ENCODE measurements around the gene PYY.
A peak's percentile ranks its signal among the peaks of the same experiment; 100 is the strongest.
"Not testable (repeated sequence)": the region's sequence is repeated elsewhere in the genome, so short reads cannot be mapped to it uniquely, and the experiment has no call there.

Gene PYY

DNA sequence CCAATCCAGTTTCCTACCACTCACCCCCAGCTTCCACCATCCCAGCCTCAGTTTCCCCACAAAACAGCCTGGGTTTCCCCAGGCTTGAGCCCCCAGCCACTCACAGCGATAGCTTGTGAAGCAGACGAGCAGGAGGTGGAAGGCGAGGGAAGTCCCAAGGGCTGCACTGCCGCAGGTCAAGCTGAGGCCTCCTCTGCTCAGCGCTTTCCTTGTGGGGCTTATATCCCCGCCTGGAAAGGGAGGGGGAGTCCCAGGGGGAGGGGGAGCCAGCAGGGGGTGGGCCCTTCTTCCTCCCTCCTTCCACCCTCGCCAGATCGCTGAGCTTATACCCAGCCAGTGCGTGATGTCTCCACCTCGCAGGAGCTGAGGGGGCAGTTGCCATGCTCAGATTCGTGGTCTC, at the start of gene PYY:
PYY (minus strand) TSS at position 195 of the 400 bp plus-strand sequence. CDS start 457 bp downstream, outside the sequence.
- no peak for DNase-seq

DNA sequence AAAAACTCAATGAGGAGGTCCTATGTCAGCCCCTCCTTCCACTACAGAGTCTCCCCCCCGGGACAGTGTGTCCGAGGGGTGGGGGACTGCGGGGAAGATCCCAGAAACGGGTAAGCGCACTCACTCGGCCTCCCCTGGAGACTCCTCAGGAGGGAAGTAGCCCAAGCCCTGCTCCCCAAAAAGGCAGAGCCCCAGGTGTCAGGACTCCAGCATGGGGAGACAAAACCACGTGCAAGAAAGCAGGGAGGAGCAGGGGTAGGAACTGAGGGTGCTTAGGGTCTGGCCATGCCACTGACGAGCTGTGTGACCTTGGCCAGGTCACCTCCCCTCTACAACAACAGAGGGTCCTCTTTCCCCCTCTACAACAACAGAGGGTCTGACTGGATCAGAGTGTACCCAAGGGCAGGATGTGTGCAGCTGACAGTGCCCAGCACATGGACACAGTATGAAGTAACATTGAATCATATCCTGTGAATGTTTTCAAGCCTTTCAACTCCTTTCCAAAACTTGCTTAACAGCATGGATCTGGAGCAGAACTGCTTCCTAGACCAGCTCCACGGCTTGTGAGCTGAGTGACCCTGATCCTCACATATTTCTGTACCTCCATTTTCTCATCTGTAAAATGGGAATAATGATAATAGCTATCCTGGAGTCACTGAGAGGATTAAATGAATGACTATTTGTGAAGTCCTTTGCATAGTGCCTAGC, 48.6 kb upstream of the PYY start:
- no peak for DNase-seq

DNA sequence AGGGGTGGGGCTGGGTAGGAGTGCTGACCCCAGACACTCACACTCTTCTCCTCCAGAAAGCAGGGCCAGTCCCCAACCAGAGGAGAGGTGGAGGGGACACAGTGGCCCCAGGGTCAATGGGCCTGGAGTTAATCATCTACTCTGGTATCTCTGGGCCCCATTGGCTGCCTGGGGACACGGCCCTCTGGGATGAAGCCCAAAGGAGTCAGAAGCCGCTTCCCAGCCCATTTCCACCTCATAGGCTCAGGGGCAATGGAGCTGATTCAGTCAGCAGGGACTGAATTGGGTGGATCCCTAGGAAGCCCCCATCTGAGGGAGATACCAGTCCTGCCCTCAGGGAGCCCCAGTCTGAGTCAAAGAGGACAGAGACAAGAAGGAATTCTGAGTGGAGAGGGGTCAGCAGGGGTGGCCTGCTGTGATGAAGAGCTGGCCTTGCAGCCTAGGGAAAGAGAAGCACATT, 47.8 kb upstream of the PYY start:
- DNase-seq: no peak

DNA sequence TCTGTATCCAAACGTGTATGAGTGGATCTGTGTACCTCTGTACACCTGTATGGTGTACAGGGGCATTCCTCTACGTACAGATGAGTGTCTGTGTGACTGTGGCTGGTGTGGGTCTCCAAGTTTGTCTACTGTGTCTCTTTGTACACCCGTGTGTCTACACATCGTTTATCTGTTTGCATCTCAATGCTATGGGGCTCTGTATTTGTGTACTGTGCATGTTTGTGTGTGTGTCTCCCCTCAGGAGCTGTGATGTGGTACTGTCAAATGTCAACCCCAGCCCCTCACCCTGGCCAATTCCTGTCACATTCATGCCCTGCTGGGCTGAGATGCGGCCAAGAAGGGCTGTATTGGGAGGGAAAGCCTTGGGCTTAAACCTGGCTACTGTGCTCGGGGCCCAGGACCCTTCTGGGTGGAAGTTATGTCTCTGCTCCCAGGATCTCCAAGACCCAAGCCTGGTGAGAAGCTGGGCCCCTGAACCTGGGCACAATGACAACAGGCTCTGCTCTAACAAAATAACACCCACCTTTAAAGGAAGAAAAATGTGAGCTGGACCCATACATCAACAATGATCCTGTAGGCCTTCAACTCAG, 47.2 kb upstream of the PYY start:
- DNase-seq: no peak

DNA sequence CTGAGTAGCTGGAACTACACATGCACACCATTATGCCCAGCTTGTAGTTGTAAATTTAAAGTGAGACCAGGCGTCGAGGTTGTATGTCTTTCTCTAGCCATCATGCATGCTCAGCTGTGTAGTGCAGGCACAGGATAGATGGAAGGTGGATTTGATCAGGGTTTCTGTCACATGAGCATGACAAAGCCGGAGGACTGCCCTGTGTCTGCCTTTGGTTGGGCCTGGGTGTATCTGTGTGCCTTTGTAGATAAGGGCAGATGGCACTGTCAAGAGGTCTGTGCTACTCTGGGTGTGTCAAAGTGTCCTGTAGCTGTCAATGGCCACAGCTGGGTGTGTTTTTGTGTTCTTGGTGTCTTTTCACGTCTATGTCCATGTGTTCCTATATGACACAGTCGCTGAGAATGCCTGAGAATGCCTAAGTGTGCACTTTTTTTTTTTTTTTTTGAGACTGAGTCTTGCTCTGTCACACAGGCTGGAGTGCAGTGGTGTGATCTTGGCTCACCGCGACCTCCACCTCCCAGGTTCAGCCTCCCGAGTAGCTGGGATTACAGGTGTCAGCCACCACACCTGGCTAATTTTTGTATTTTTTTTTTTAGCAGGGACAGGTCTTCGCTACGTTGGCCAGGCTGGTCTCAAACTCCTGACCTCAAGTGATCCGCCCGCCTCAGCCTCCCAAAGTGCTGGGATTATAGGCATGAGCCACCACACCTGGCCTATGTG, 46.6 kb upstream of the PYY start:
- no peak for DNase-seq

DNA sequence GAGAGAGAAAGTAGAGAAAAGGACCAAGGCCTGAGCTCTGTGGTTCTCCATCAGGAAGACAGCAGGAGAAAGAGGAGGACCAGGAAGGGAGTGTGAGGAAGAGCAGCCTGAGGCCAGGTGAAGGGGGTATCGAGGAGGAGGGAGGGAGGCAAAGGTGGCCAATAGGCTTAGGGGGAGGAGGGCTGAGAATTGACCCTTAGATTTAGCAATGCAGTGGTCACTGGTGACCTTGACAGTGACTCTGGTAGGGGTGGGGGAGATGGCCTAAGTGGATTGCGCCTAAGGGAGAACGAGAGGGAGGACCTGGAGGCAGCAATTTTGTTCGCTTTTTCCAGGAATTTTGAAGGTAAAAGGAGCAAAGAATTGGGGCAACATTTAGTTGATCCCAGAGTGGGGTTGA, 45.3 kb upstream of the PYY start:
- DNase-seq: no peak

DNA sequence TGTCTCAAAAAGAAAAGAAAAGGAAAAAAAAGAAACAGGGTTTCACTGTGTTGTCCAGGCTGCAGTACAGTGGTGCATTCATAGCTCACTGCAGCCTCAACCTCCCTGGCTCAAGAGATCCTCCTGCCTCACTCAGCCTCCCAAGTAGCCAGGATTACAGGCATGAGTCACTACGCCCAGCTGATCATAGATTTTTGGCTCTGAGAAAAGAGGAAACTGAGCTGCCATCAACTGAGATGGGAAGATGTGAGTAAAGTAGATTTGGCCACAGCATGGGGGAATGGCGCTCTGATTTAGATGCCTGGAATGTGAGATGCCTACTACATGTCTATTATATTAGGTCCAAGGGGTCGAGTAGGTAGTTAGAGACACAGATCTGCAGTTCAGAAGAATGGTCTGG, 44.8 kb upstream of the PYY start:
- no peak for DNase-seq

DNA sequence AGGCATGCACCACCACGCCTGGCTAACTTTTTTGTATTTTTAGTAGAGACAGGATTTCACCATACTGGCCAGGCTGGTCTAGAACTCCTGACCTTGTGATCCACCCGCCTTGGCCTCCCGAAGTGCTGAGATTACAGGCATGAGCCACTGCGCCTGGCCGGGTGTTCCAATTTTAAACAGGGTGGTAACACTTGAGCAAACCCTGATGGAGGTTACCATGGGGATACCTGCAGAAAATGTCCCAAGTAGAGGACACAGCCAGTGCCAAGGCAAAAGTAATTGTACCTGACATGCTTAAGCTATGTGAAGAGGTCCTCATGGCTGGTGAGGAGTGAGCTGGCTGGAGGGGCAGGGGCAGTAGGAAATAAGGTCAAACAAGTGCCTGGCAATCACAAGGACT, 43.4 kb upstream of the PYY start:
- not testable (repeated sequence) for DNase-seq

DNA sequence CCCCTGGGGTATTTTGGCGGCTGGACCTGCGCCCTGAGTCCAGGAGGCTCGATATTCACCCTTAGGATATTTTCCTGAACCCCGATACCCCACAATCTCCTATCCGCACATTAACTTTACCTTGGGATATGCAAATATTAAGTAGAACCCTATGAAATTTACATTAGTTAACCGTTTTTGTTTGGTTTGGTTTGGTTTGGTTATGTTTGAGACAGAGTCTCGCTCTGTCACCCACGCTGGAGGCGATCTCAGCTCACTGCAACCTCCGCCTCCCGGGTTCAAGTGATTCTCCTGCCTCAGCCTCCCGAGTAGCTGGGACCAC, 41.4 kb upstream of the PYY start:
- DNase-seq: no peak

DNA sequence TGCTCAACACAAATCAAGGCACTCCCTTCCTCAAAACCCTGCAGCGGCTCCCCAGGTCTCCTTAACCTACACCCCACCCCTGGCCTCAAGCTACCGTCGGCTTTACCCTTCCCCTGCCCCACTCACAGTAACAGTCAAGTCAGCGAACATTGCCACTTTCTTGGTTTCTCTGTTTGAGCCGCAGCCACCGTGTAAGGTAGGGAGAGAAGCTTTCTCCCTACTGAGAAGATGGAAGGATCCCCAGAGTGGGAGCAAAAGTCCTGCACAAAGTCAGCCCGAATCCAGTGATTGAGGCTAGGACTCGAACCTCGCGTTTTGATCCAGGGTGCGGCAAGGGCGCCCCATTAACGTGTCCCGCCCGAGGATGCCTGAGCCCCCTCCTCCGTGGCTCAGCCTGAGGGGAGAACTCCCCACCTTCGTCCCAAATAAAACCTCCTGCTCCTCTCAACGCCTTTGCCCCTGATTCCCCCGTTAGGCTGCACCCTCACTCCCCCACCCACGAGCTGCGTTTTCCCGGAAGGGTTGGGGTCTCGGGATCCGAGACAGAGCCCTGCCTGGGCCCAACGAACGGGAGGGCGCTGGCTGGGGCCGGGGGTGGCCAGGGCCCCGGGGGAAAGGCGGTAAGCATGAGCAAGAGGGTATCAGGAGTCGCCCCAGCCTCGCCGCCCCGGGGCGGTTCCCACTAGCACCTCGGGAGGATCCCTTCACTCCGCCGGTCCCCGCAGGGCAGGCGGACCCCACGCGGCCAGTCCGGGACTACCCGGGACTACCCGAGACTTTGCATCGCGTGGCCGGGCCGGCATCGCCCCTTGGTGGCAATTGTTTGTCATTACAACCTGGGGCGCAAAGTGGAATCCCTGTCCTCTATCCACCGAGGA, 40.8 kb upstream of the PYY start:
- peak; percentile 60 for DNase-seq

DNA sequence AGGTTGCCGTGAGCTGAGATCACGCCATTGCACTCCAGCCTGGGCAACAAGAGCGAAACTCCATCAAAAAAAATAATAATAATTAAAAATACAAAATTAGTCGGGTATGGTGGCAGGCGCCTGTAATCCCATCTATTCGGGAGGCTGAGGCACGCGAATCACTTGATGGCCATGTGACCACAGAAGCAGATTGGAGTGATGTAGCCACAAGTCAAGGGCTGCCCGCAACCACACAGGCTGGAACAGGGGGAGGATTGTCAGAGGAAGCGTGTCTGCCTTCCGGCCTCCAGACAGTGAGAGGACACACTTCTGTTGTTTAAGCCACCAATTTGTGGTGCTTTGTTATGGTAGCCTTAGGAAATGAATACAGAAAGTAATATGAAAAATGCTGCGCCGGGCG, 38.9 kb upstream of the PYY start:
- DNase-seq: no peak

DNA sequence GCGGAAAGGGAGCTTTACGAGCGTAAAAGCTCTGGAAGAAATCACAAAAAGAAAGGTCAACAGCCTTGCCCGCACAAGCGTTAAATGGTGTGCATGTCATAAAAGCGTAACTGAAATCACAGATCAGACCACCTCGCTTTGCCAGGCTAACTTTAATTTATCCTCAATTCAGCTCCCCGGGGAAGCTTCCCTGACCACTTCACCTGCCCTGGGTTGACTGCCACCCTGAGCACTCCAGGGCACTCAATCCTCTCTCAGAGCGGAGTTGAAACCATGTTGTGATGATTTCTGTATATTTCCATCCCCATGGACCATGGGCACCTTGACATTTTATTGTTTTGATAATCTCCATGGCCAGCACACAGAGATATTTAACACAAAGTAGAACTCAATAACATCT, 34.6 kb upstream of the PYY start:
- DNase-seq: no peak

DNA sequence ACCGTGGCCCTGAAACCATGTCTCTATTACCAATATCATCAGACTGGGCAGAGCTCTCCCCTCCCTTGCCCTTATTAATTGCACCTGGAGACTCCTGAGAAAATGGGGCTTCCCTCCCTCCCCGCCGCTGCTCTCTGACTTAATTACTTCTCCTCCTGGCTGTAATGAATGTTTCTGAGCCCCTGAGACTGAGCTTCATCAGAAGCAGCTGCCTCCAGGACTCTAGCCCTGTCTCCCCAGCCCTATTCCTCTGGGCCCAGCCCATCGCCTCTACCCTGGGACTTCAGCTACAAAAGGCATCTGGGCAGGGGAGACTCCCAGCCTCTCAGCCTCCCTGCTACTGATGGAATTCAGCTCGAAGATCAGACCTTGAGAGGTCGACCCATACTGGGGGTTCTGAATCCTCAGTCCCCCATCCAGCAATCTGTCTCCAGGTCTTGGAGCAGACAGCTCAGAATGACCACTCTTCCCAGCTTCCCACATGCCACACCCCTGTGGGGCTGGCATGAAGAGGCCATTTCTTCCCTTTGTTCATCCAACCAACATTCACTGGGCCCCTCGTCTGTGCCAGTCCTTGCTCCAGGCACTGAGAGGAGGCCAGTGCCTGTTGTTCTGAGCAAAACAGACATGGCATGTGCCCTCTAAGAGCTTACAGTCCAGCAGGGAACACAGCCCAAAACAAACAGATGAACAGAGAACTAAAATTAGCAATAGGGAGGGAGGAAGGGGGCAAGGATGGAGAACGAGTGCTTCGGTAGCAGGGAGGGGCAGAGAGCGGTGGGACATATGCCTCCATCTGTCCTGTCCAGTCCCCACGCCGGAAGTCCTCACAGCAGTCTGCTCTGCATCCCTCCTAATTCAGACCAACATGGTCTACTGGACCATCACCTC, 33.6 kb upstream of the PYY start:
- no peak for DNase-seq

DNA sequence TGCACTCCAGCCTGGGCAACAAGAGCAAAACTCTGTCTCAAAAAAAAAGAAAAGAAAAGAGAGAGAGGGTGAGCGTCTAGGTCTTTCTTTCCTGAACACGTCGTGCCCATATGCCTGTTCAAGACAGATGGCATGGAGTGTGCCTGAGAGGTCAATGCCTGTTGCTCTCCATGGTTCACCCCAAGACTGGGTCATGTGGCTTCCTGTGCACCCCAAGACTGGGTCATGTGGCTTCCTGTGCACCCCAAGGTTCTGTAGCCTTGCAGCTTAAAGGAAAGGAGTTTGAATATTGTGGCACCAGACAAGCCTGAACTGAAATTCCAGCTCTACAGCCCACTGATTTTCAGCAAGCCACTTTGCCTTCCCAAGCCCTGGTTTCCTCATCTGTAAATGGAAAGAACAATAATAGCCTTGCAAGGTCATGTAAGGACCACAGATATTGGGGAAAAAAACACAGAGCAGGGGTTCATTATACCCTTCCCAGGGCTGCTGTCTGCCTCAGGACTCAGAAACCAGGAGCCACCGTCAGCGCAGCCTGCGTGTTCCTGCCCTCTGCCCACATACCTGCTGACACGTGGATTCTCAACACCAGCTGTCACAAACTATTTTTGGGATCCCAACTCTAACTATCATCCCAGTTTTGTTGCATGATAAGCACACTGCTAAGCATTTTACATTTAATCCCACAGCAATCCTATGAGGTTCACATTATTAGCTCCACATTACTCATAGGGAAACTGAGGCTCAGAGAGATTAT, 32.7 kb upstream of the PYY start:
- no peak for DNase-seq

DNA sequence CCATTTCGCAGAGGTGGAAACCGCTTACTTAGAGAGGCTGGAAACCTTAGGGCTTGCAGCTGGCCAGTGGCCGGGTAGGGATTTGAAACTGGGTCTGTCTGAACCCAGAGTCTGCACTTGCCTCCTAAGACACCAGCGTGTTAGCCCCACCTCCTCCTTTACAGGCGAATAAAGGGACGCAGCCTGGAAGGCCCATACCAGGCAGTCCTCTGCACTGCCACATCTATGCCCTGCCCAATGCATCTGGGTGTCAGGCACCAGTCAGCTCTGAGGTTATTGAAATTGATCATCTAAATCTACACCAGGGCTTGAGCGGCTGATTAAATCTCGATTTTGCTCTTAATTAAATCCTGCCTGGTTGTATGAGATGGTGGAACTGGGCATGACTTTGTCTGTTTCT, 30.8 kb upstream of the PYY start:
- no peak for DNase-seq

DNA sequence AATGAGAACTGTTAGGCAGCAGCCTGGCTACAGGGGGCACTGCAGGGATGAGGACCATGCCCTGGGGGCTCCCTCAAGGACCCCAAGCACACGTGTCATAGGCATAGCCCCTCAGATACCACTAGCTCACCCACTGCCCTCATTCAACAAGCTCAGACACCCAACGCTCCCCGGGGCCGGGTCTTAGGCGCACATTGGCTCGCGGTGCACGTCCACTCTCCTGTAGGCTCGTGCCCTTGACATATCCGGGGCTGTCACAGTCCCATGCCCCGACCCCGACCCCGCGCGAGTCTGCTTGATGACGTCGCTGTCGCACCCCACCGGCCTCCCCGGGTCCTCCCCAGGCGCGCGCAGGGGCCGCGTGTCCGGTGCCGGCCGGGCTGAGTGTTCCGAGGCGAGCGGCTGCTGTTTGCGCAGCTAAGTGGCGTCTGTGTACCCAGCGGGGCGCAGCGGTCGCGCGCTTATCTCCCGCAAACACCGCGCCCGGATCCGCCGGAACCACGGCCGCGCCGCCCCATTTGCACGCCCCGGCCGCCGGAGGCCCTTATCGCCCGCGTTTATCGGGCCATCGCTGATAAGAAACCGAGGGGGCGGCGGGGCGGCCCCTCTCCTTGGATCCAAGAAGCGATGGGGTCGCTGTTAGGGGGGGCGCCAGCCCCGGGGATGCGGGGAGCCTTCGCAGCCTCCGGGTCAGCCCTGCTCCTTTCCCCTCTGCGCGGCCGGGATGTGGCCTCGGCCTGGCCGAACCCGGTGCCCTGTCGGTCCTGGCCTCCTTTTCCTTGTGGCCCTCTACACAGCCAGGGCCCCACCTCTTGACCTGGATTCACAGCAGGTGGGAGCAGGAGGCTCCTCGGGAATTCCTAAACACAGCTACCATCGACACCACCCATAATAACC, 30.0 kb upstream of the PYY start:
- no peak for DNase-seq

DNA sequence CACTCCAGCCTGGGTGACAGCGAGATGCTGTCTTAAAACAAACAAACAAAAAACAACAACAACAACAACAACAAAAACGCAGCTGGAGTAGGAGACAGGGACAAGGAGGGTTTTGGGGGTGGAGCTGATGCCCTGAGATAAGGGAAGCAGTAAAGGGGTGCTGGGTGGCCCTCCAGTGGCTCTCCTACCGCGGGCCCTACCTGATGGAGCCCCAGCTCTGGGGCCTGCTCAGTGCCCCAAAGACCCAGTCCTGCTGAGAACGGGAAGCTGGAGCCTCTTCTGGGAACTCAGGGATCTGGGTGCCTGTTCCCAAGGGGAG, 29.4 kb upstream of the PYY start:
- no peak for DNase-seq

DNA sequence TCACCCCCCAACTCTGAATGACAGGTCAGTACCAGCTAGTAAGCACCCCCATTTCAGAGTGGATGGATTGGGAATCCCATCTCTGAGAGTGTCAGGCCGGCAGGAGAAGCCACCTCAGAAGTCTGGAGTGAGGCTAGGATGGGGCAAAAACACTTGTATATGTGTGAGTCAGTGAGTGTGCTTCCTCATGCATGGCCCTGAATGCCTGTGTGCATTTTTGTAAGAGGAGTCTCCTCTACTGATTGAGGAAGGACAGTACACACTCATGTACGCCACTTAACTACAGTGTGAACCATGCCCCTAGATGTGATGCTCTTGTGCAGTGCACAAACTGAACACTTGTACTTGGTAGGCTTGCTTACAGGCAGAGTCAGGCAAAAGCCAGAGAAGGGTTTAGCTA, 28.4 kb upstream of the PYY start:
- DNase-seq: no peak

DNA sequence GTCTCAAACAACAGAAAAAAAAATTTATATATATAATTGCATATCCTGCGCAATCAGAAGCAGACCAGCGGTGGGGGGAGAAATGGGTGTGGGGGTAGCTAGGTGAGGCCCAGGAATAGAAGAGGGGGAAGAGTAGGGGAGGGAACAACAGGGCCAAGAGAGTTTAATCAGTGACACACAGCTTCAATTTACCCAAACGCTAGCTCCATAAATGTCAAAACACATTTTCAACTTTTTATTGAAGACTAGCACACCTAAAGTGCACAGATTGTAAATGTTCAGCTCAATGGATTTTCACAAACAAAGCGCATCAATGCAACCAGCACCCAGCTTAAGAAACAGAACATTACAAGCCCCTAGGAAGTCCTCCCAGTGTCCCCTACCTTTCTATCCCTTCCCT, 25.9 kb upstream of the PYY start:
- no peak for DNase-seq

DNA sequence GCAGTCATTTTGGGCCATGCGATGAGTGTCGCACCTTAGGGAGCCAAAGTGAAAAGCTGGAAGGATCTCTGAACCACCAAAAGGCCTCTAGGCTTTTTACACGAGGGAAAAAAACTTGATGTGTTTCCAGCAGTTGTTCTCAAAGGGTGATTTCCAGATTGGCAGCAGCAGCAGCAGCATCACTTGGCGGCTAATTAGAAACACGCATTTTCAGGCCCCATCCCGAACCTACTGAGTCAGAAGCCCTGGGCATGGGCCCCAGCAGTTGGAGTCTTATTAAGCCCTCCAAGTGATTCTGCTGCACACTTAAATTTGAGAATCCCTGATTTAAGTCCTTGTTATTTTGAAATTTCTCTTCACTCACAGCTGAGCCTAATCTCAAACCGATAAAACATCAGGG, 25.3 kb upstream of the PYY start:
- DNase-seq: no peak

DNA sequence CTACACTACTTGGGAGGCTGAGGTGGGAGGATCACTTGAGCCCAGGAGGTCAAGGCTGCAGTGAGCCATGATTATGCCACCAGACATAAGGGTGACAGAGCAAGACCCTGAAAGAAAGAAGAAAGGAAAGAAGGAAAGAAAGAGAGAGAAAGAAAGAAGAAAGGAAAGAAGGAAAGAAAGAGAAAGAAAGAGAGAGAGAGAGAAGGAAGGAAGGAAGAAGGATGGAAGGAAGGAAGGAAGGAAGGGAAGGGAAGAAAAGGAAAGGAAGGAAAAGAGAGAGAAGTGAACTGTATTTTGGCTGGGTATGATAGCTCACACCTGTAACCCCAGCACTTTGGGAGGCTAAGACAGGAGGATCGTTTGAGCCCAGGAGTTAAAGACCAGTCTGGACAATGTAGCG, 24.3 kb upstream of the PYY start:
- DNase-seq: no peak

Data from CD4-positive, alpha-beta T cell treated with Interleukin-15 for 1 hour (primary cell).